NCI-H2107 treated with DMSO at 0.1 percent for 48 hours (cell line): ENCODE data around the gene VWA1.
"Not testable (repeated sequence)": the region's sequence is repeated elsewhere in the genome, so short reads cannot be mapped to it uniquely, and the experiment has no call there.

ENCODE experiments used
- DNase-seq: peaks from one replicate; lab custom pipeline; 2025; ENCODE audit not compliant: unreplicated experiment; lab: John Stamatoyannopoulos, UW

The VWA1 gene

DNA sequence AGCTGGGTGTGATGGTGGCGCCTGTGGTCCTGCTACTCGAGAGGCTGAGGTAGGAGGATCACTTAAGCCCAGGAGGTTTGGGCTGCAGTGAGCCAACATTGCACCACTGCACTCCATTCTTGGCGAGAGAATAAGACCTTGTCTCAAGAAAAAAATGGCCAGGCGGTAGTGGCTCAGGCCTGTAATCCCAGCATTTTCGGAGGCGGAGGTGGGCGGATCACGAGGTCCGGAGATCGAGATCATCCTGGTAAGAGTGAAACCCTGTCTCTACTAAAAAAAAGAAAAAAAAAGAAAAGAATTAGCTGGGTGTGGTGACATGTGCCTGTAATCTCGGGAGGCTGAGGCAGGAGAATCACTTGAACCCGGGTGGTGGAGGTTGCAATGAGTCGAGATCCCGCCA, 47.4 kb downstream of the VWA1 start:
- no peak for DNase-seq

DNA sequence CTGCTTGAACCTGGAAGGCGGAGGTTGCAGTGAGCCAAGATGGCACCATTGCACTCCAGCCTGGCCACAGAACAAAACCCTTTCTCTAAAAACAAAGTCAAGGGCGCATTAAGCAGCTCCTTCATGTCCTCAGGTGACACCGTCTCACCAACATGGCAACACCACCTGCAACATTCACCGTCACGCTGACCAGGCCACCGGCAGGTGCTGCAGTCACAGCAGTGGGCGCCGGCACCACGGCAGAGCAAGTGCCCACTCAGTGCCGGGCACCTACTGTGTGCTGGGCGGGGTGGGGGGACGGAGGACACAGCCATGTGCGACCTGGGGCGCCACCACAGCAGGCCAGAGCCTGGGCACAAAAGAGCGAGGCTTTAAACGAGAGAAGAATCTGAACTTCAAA, 48.2 kb downstream of the VWA1 start:
- DNase-seq, result no peak

DNA sequence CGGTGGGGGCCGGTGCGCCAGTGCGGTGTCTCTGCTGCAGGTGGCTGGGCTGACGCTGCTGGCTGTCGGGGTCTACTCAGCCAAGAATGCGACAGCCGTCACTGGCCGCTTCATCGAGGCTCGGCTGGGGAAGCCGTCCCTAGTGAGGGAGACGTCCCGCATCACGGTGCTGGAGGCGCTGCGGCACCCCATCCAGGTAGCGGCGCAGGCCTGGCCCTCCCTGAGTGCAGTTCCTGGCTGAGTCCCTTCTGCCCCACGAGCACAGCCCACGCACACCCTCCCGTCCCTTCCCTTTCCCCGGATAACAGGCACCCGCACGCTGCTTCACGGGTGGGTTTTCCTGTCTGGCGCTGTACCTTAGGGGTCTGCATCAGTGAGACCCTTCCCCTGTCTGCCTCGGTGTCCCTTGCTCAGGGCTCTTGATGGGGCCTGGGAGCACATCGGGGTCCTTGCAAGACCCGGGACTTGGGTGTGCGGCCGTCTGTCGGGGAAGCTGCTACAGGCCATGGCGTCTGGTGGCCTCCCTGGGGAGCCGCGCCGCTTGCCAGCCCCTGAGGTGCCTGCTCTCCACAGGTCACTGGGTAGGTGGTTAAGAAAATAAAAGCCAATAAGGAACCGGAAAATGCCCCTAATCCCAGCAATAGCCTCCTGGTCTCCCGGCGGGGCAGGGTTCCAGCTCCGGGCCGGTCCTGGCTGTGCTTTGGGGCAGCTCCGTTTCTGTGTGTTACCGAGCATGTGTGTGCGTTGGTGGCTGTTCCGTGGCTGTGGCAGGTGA, 49.7 kb downstream of the VWA1 start:
- DNase-seq, result not testable (repeated sequence)

DNA sequence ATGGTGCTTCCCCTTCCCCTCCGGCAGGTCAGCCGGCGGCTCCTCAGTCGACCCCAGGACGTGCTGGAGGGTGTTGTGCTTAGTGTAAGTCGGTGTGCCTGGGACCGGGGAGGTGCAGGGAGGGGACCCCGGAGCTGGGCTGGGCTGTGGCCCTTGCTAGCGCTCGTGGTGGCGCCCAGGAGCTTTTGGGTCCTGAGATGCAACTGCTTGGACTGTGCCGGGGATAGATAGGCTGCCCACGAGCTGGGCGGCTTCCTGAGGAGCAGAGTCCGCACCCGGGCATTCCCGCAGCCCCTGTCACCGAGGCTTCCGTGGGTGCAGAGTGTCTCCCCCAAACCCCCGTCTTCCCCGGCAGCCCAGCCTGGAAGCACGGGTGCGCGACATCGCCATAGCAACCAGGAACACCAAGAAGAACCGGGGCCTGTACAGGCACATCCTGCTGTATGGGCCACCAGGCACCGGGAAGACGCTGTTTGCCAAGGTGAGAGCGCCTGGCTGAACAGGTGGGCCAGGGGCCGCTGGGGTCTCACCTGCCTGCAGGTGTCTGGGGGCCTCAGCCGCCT, 50.3 kb downstream of the VWA1 start:
- DNase-seq, result not testable (repeated sequence)

DNA sequence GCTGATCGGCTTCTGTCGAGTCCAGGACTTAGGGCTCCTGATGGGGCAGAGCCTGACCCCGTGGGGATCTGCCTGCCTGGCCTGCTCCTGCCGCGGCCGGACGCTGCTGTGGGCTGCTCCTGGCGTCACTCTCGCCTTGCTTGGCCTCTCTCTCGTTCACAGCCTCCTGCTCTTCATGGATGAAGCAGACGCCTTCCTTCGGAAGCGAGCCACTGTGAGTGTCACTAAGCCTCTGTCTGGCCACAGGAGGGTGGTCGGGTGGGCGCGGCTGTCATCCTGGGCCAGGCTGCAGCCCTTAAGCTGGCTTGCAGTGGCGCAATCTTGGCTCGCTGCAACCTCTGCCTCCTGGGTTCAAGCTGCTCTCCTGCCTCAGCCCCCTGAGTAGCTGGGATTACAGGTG, 52.2 kb downstream of the VWA1 start:
- DNase-seq, result no peak

DNA sequence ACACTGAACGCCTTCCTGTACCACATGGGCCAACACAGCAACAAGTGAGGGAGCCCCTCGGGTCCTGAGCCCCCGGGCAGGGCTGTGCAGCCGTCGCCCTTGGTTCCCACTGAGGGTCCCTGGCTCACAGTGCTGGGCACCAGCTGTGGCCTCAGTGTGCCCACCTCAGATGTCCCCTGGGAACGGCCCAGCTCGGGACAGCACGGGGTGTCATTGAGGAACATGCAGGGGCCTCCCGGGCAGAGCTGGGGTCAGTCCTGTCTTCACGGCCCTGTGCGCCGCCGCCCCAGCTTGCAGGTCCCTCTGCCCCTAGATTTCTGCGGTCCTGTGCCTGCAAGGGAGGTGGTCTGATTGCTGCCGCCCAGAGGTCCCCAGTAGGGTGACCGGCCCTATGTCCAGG, 53.7 kb downstream of the VWA1 start:
- DNase-seq, result no peak

DNA sequence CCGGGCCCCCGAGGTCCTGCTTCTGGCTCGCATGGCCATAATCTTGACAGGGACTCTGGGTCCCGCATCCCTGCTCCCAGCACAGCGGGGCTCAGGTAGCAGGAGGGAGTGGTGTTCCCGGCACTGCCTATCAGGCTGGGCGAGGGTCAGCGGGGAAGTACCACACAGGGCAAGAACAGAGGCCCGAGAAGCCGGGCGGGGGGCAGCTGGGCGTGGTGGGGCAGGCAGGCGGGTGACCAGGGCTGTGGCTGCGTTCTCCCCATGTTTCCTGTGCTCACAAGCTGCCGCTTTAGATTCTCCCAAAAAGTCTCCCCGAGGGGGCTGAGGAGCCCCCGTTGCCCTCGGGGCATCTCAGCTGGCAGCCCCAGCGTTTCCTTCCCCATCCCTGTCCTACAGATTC, 54.4 kb downstream of the VWA1 start:
- DNase-seq, result no peak

DNA sequence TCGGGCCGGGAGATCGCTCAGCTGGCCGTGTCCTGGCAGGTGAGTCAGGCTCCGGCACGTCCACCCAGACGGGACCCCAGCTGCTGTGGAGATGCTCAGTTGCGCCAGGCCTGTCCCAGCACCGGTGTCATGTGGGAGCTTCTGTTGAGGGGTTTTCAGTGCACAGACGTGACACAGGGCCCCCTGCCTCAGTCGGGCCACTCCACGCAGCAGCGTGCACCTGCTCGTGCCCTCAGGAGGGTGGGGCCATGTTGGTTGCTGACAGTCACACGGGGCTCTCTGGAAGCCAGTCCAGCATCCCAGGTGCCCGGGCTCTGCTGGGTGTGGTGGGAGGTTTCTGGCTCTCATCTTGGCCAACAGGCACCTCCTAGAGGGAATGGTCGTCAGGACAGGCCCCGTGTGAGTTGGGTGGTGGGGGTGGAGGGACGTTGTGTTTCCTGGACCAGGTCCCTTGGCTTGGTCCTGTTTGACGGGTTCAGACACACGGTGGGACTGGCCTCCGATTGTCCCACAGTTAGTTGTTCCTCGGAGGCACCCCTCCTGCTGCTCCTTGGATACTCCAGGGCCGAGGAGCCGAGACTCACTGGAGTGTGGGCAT, 55.2 kb downstream of the VWA1 start:
- no peak for DNase-seq

DNA sequence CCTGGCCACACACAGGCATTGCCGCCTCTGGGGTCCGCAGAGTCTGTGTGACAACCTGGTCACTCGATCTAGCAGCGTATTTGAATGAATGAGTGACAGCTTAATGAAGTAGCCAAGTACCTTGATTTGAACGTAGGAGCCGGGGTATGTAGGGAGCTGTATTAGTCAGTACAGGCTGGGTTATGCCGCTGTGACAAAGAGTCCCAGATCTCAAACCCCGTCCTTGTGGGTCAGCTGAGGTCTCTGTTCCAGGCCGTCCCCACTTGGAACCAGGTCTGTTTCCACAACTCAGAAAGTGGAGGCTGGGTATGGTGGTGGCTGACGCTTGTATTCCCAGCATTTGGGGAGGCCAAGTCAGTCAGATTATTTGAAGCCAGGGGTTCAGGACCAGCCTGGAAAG, 56.1 kb downstream of the VWA1 start:
- DNase-seq, result no peak
